ENCODE data around the gene NPFF. TPM values are rescaled to one million over a fixed set of nuclear protein-coding genes. Genes with fewer than 3 reads are reported as not detected.

Gene NPFF
- total and polyA plus RNA-seq, 8 donors: 0.99 TPM; not detected in 7

GRCh38 chr12:53468282-53468681, 39.0 kb downstream of the NPFF start:
- 83 to 85% methylated on average over 1 of the region's 1 CpG for WGBS, 2 donors

GRCh38 chr12:53467880-53468279, 39.4 kb downstream of the NPFF start:
- FAIRE-seq (no peak), ATAC-seq (no peak), DNase-seq (no peak)
- H3K9me3 ChIP-seq: no peaks in the 10 kb centered on the region
- no peak overlapping the region for H3K27ac ChIP-seq
- TF ChIP-seq CTCF (IDR thresholded peaks at IDR 0.05): no peak
- H3K27me3 ChIP-seq: no peaks in the 10 kb centered on the region
- no peak overlapping the region for H3K4me3 ChIP-seq
- 62 to 75% methylated on average over 2 of the region's 2 CpGs for WGBS, 2 donors
- H3K4me1 ChIP-seq: no peaks in the 10 kb centered on the region
- intact Hi-C loops (cut with DNase I): loop anchor here in 1 of 3 donors (10.0 kb wide), 1 partner anchor 443 kb away; no protein-coding TSS in a partner anchor
- H3K36me3 ChIP-seq: peaks cover 30 to 99% (median 67%) of the 10 kb centered on the region in 3 donors

More at GRCh38 chr12:53468282-53468681, 39.0 kb downstream of the NPFF start:
- Histone ChIP-seq H3K27me3 (no peaks in the 10 kb centered on the region), H3K27ac (no peak overlapping the region), H3K9me3 (no peaks in the 10 kb centered on the region), H3K36me3 (peaks cover 30 to 99% (median 63%) of the 10 kb centered on the region in 3 donors), H3K4me3 (no peak overlapping the region), H3K4me1 (peaks cover 0 to 2% (median 0%) of the 10 kb centered on the region in 3 donors)
- intact Hi-C loops (cut with DNase I): loop anchor here in 1 of 3 donors (10.0 kb wide), 1 partner anchor 443 kb away; no protein-coding TSS in a partner anchor
- ATAC-seq: no peak
- no peak for FAIRE-seq
- DNase-seq: no peak
- no peak for TF ChIP-seq CTCF (IDR thresholded peaks at IDR 0.05)

- no peaks in the 10 kb centered on the region for H3K4me1 ChIP-seq
- H3K27ac ChIP-seq: no peak overlapping the region
- ATAC-seq: no peak
- TF ChIP-seq CTCF (IDR thresholded peaks at IDR 0.05): no peak
- WGBS, 2 donors: 63 to 71% methylated on average over 5 of the region's 5 CpGs
- FAIRE-seq: no peak
- DNase-seq: no peak
- no peak overlapping the region for H3K4me3 ChIP-seq
- no peaks in the 10 kb centered on the region for H3K9me3 ChIP-seq
- H3K36me3 ChIP-seq: peaks cover 35 to 99% (median 71%) of the 10 kb centered on the region in 3 donors
- intact Hi-C loops (cut with DNase I): loop anchor here in 1 of 3 donors (10.0 kb wide), 1 partner anchor 442 kb away; no protein-coding TSS in a partner anchor
- no peaks in the 10 kb centered on the region for H3K27me3 ChIP-seq
Measured at GRCh38 chr12:53467082-53467481, 40.2 kb downstream of the NPFF start.

- DNase-seq: no peak
- Histone ChIP-seq H3K27ac (no peak overlapping the region), H3K36me3 (peaks cover 35 to 99% (median 69%) of the 10 kb centered on the region in 3 donors), H3K27me3 (no peaks in the 10 kb centered on the region), H3K9me3 (no peaks in the 10 kb centered on the region), H3K4me3 (no peak overlapping the region), H3K4me1 (no peaks in the 10 kb centered on the region)
- ATAC-seq: no peak
- WGBS, 2 donors: 75 to 79% methylated on average over 4 of the region's 4 CpGs
- no peak for FAIRE-seq
- TF ChIP-seq CTCF (IDR thresholded peaks at IDR 0.05): no peak
- intact Hi-C loops (cut with DNase I): loop anchor here in 1 of 3 donors (10.0 kb wide), 1 partner anchor 442 kb away; no protein-coding TSS in a partner anchor
Measured at GRCh38 chr12:53466640-53467039, 40.6 kb downstream of the NPFF start.

- H3K4me1 ChIP-seq: no peaks in the 10 kb centered on the region
- H3K9me3 ChIP-seq: no peaks in the 10 kb centered on the region
- H3K27me3 ChIP-seq: no peaks in the 10 kb centered on the region
- ATAC-seq (no peak), FAIRE-seq (no peak), DNase-seq (no peak)
- H3K27ac ChIP-seq: no peak overlapping the region
- H3K4me3 ChIP-seq: no peak overlapping the region
- no peak for TF ChIP-seq CTCF (IDR thresholded peaks at IDR 0.05)
- intact Hi-C loops (cut with DNase I): loop anchor here in 1 of 3 donors (10.0 kb wide), 1 partner anchor 441 kb away; no protein-coding TSS in a partner anchor
- WGBS, 2 donors: 55 to 58% methylated on average over 2 of the region's 2 CpGs
- H3K36me3 ChIP-seq: peaks cover 27 to 99% (median 77%) of the 10 kb centered on the region in 3 donors
Measured at GRCh38 chr12:53465679-53466078, 41.6 kb downstream of the NPFF start.
